ENCODE results near the gene C4orf46.

GRCh38 chr4:158622251-158622650 lies 49.4 kb downstream of the C4orf46 start:
- TF ChIP-seq CTCF (conservative IDR thresholded peaks at IDR 0.05) (no peak), ZFX (IDR thresholded peaks at IDR 0.05) (no peak)
